GM12873 (cell line): Measurements from ENCODE around the gene SPIB.

Experiments
- CTCF ChIP-seq: IDR thresholded peaks from 2 replicates; pipeline ENCODE4 v1.5.1; 2012; ENCODE audit warnings: low read depth, mild to moderate bottlenecking, moderate library complexity, low read length, control low read depth; ENCODE audit not compliant: insufficient read depth; ENCODE audit errors: missing control alignments

The SPIB gene

GRCh38 chr19:50409347-50409746 is 9.4 kb upstream of the SPIB start:
- no peak for TF ChIP-seq CTCF

- no peak for TF ChIP-seq CTCF
These were observed 8.6 kb upstream of the SPIB start for GRCh38 chr19:50410109-50410508.

GRCh38 chr19:50412419-50412818 is 6.3 kb upstream of the SPIB start:
- no peak for TF ChIP-seq CTCF

- TF ChIP-seq CTCF, result no peak
These were observed 5.6 kb upstream of the SPIB start for GRCh38 chr19:50413096-50413495.

- TF ChIP-seq CTCF, result no peak
These were observed 5.2 kb upstream of the SPIB start for GRCh38 chr19:50413531-50413930.

GRCh38 chr19:50414864-50415660 is 3.7 kb upstream of the SPIB start:
- peak; percentile 96 for TF ChIP-seq CTCF

GRCh38 chr19:50415661-50416033 is 3.1 kb upstream of the SPIB start:
- TF ChIP-seq CTCF, result no peak
